Smooth muscle cell (in vitro differentiated cells): ENCODE measurements around the gene EEF1AKMT3. TPM values are rescaled to one million over a fixed set of nuclear protein-coding genes. Genes with fewer than 3 reads are reported as not detected.

Experiments
- DNase-seq: peaks from one replicate; lab custom pipeline; 2025; ENCODE audit not compliant: unreplicated experiment; lab: John Stamatoyannopoulos, UW
- H2AFZ ChIP-seq: fragments of 200-600 bp; sonication (generic); 2 replicates; pipeline ENCODE4 v1.6.0; 2016; ENCODE audit warnings: antibody characterized with exemption, low read depth, mild to moderate bottlenecking
- H3F3A ChIP-seq: fragments of 200-600 bp; sonication (generic); 2 replicates; pipeline ENCODE4 v1.6.0; 2017; ENCODE audit warnings: antibody characterized with exemption, low read depth
- H3K27ac ChIP-seq: fragments of 200-600 bp; sonication (generic); 2 replicates; pipeline ENCODE4 v1.5.1; 2016; ENCODE audit warnings: low read depth, mild to moderate bottlenecking
- H3K27me3 ChIP-seq: fragments of 200-600 bp; sonication (generic); 2 replicates; pipeline ENCODE4 v1.6.1; 2016; ENCODE audit warnings: low read depth, mild to moderate bottlenecking
- H3K36me3 ChIP-seq: fragments of 200-600 bp; sonication (generic); 2 replicates; pipeline ENCODE4 v1.5.1; 2016; ENCODE audit warnings: low read depth
- H3K4me1 ChIP-seq: fragments of 200-600 bp; sonication (generic); 2 replicates; pipeline ENCODE4 v1.5.1; 2016; ENCODE audit warnings: low read depth
- H3K4me2 ChIP-seq: fragments of 200-600 bp; sonication (generic); 2 replicates; pipeline ENCODE4 v1.6.0; 2016; ENCODE audit warnings: mild to moderate bottlenecking
- H3K4me3 ChIP-seq: fragments of 200-600 bp; sonication (generic); 2 replicates; pipeline ENCODE4 v1.5.1; 2016; ENCODE audit warnings: mild to moderate bottlenecking
- H3K79me2 ChIP-seq: fragments of 200-600 bp; sonication (generic); 2 replicates; pipeline ENCODE4 v1.6.0; 2016; ENCODE audit warnings: low read depth, mild to moderate bottlenecking
- H3K9ac ChIP-seq: fragments of 200-600 bp; sonication (generic); 2 replicates; pipeline ENCODE4 v1.6.0; 2016; ENCODE audit warnings: low read depth
- H3K9me3 ChIP-seq: fragments of 200-600 bp; sonication (generic); replicated peaks from 2 replicates; pipeline ENCODE4 v1.5.1; 2016; ENCODE audit warnings: low read depth
- H4K20me1 ChIP-seq: fragments of 200-600 bp; sonication (generic); 2 replicates; pipeline ENCODE4 v1.6.0; 2016; ENCODE audit warnings: low read depth
- WGBS: methylation state at CpG from one replicate; pipeline ENCODE4 v1.1.7; 2016; ENCODE audit warnings: low lambda C conversion rate; 5-methylcytosine and 5-hydroxymethylcytosine counted together
- polyA plus RNA-seq: library from polyadenylated mRNA; unstranded; fragments of >200 nt; fragmentation: Nextera tagmentation; extraction: Ambion mirVana; gene quantifications from 2 replicates; pipeline ENCODE4 v1.2.1, GENCODE V29; 2016
- total RNA-seq: library from RNA; depleted of rRNA; stranded (reverse); fragments of >200 nt; gene quantifications from 2 replicates; pipeline ENCODE4 v1.2.3, GENCODE V29; 2014
- TF ChIP-seq, protein P1 (sequence below): fragments of 200-600 bp; sonication (generic); IDR thresholded peaks from 2 replicates; pipeline ENCODE4 v1.5.1; 2017; ENCODE audit warnings: borderline replicate concordance, mild to moderate bottlenecking, antibody characterized with exemption; ENCODE audit not compliant: insufficient read depth, poor library complexity, severe bottlenecking

Gene EEF1AKMT3
- total and polyA plus RNA-seq, 2 experiments from 2014 or later, result 8.0 to 9.0 TPM

DNA sequence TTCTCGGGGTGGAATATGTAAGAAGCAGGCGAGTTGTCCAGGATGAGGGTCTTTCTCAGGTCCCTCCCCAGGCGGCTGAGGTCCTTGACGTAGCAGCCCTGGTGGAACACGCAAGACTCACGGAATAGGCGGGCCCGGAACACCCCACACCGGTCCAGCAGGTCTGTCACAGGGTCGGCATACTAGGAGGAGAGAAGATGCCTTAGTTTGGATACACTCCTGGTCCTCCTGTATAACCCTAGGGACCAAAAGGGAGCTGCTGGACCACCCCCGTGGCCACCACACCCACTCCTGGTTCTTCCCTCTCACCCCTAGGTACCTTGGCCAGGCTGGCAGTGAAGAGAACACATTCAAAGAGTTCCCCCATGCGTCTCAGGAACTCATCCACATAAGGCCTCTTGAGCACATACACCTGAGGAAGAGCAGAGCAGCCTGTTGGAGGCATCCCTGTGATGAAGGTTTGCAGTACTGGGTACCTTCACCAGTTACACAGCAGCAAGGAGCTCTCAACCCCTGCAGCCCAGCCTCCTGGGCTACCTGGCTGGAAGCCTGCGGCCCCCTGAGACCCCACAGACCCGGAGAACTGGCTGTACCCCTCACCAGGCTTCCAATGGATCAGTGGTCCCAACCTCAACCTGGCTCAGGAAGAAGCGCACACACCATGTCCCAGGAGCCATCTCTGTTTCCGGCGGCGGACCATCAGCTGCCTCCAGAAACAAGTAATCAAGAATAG lies 51.7 kb downstream of the EEF1AKMT3 start:
- no peak overlapping the region for H2AFZ ChIP-seq
- H3K36me3 ChIP-seq, result peaks cover 12% of the 10 kb centered on the region
- no peak overlapping the region for H3K4me3 ChIP-seq
- no peak overlapping the region for H3K4me2 ChIP-seq
- H3K9ac ChIP-seq, result no peak overlapping the region
- TF ChIP-seq, protein P1, sequence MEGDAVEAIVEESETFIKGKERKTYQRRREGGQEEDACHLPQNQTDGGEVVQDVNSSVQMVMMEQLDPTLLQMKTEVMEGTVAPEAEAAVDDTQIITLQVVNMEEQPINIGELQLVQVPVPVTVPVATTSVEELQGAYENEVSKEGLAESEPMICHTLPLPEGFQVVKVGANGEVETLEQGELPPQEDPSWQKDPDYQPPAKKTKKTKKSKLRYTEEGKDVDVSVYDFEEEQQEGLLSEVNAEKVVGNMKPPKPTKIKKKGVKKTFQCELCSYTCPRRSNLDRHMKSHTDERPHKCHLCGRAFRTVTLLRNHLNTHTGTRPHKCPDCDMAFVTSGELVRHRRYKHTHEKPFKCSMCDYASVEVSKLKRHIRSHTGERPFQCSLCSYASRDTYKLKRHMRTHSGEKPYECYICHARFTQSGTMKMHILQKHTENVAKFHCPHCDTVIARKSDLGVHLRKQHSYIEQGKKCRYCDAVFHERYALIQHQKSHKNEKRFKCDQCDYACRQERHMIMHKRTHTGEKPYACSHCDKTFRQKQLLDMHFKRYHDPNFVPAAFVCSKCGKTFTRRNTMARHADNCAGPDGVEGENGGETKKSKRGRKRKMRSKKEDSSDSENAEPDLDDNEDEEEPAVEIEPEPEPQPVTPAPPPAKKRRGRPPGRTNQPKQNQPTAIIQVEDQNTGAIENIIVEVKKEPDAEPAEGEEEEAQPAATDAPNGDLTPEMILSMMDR, result no peak
- DNase-seq, result no peak
- H3K27ac ChIP-seq, result no peak overlapping the region
- WGBS, result 98% methylated on average over 18 of the region's 18 CpGs
- no peaks in the 10 kb centered on the region for H3K9me3 ChIP-seq
- peaks cover 6% of the 10 kb centered on the region for H3F3A ChIP-seq
- H3K4me1 ChIP-seq, result no peaks in the 10 kb centered on the region
- H4K20me1 ChIP-seq, result peaks cover 85% of the 10 kb centered on the region
- peaks cover 30% of the 10 kb centered on the region for H3K79me2 ChIP-seq
- no peaks in the 10 kb centered on the region for H3K27me3 ChIP-seq

DNA sequence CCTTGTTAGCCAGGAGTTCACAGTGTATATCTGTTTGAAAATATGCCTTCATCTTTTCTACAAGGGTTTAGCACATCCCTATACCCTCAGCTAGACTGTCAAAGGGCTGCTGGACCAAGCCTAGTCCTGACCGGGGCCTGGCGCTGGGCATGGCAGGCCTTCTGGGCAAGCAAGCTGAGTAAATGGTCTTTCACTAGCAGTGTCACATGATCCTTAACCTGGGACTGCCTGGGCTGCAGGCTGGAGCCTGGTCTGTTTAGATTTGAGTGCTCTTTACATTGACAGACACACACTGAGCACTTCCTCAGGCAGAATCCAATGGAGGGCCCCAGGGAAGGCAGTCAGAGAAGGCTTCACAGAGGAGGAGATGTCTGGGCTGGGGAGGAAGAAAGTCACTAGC lies 53.0 kb downstream of the EEF1AKMT3 start:
- no peaks in the 10 kb centered on the region for H3K27me3 ChIP-seq
- H3K4me1 ChIP-seq, result no peaks in the 10 kb centered on the region
- H3K4me2 ChIP-seq, result no peak overlapping the region
- H3K9ac ChIP-seq, result no peak overlapping the region
- no peak overlapping the region for H3K4me3 ChIP-seq
- TF ChIP-seq, protein P1, result no peak
- 98% methylated on average over 2 of the region's 2 CpGs for WGBS
- H3F3A ChIP-seq, result peaks cover 6% of the 10 kb centered on the region
- H3K27ac ChIP-seq, result no peak overlapping the region
- no peak for DNase-seq
- no peaks in the 10 kb centered on the region for H3K9me3 ChIP-seq
- H2AFZ ChIP-seq, result no peak overlapping the region
- H3K36me3 ChIP-seq, result peaks cover 12% of the 10 kb centered on the region
- peaks cover 96% of the 10 kb centered on the region for H4K20me1 ChIP-seq
- H3K79me2 ChIP-seq, result peaks cover 44% of the 10 kb centered on the region

DNA sequence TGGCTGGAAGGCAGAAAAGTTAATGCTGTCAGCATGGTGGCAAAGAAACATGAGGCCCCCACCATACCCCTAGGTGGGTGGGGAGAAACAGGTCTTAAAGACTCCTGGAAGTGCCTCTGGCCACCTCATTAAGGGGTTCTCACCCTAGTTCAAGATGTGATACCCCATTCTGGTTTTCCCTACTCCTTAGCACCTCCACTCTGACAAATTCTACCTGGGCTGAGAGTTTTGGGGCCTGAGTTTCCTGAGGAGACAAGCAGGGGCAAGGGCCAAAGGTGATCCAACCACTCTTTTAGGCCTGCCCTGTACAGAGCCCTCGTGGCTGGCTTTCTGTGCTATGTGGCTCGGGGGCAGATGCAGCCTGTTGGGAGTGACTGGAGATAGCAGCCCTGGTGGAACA lies 54.0 kb downstream of the EEF1AKMT3 start:
- TF ChIP-seq, protein P1, result no peak
- peaks cover 100% of the 10 kb centered on the region for H4K20me1 ChIP-seq

DNA sequence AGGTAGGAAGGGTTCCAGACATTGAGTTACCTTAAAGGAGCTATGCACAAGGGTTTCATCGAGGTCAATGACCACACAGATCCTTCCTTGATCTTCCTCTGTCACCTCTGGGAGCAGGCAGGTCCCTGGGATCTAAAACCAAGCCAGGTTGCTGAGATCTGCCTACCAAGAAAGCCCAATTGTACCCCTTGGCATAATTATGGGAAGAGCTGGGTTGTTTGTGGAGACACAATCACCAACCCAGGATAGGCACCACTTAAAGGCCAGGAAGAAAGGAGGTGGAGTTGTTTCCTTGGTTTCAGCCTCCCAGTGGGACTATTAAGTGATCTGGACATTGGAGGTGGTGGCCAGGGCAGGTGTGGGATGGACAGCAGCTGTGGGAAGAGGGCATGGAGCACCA lies 54.6 kb downstream of the EEF1AKMT3 start:
- WGBS, result 93% methylated on average over 1 of the region's 1 CpG
- Histone ChIP-seq H4K20me1 (peaks cover 100% of the 10 kb centered on the region), H3K9me3 (no peaks in the 10 kb centered on the region), H3K36me3 (peaks cover 12% of the 10 kb centered on the region), H3K27ac (no peak overlapping the region), H3K4me1 (peaks cover 5% of the 10 kb centered on the region), H3K79me2 (peaks cover 59% of the 10 kb centered on the region), H3K4me3 (no peak overlapping the region), H2AFZ (no peak overlapping the region), H3K27me3 (no peaks in the 10 kb centered on the region), H3K4me2 (no peak overlapping the region), H3K9ac (no peak overlapping the region), H3F3A (peaks cover 6% of the 10 kb centered on the region)
- DNase-seq, result no peak
- TF ChIP-seq, protein P1, result no peak

More for the DNA sequence above, 54.0 kb downstream of the EEF1AKMT3 start:
- no peaks in the 10 kb centered on the region for H3K4me1 ChIP-seq
- no peaks in the 10 kb centered on the region for H3K27me3 ChIP-seq
- peaks cover 12% of the 10 kb centered on the region for H3K36me3 ChIP-seq
- H3F3A ChIP-seq, result peaks cover 6% of the 10 kb centered on the region
- no peak overlapping the region for H3K27ac ChIP-seq
- no peaks in the 10 kb centered on the region for H3K9me3 ChIP-seq
- peaks cover 53% of the 10 kb centered on the region for H3K79me2 ChIP-seq
- H3K4me3 ChIP-seq, result no peak overlapping the region
- no peak overlapping the region for H3K4me2 ChIP-seq
- H3K9ac ChIP-seq, result no peak overlapping the region
- DNase-seq, result no peak
- WGBS, result 93% methylated on average over 2 of the region's 2 CpGs
- no peak overlapping the region for H2AFZ ChIP-seq
